PFSK-1 (cell line): Measurements from ENCODE around the gene CCDC77.

Experiments
- FOXP2 ChIP-seq: optimal IDR thresholded peaks from 2 replicates; pipeline ENCODE3; 2011; ENCODE audit warnings: borderline replicate concordance, control low read depth, inconsistent platforms; ENCODE audit not compliant: insufficient read depth; ENCODE audit errors: extremely low read length, extremely low read depth
- POLR2AphosphoS5 ChIP-seq: IDR thresholded peaks from 2 replicates; pipeline ENCODE4 v1.6.1; 2012; ENCODE audit warnings: low read depth, mild to moderate bottlenecking, control low read depth, low read length, moderate library complexity
- REST ChIP-seq, 2 experiments: IDR thresholded peaks; 2 replicates each; pipeline versions ENCODE4 v1.6.1 to v1.8.0; 2011 to 2012; ENCODE audit warnings: low read depth in 2 of 2, low read length in 2 of 2, control low read depth in 1 of 2, inconsistent platforms in 1 of 2, mild to moderate bottlenecking in 1 of 2, moderate library complexity in 1 of 2; ENCODE audit not compliant: insufficient read depth in 1 of 2
- SIN3A ChIP-seq: IDR thresholded peaks from 2 replicates; pipeline ENCODE4 v1.6.1; 2012; ENCODE audit warnings: mild to moderate bottlenecking, low read length, moderate library complexity, borderline replicate concordance; ENCODE audit not compliant: insufficient read depth
- TAF1 ChIP-seq: IDR thresholded peaks from 2 replicates; pipeline ENCODE4 v1.6.1; 2012; ENCODE audit warnings: low read length, control low read depth, borderline replicate concordance; ENCODE audit not compliant: insufficient read depth

CCDC77 gene

GRCh38 chr12:418432-418831 lies 17.0 kb downstream of the CCDC77 start:
- TF ChIP-seq SIN3A (no peak), TAF1 (no peak), FOXP2 (no peak), POLR2AphosphoS5 (no peak), REST (IDR thresholded peaks at IDR 0.05; ENCODE audit: insufficient read depth in 1 of 2, low read depth in 2 of 2, low read length in 2 of 2) (no peak)

- no peak for TF ChIP-seq TAF1
- no peak for TF ChIP-seq SIN3A
- TF ChIP-seq FOXP2, result no peak
- no peak for TF ChIP-seq REST (IDR thresholded peaks at IDR 0.05; ENCODE audit: insufficient read depth in 1 of 2, low read depth in 2 of 2, low read length in 2 of 2)
- no peak for TF ChIP-seq POLR2AphosphoS5
These were observed 21.1 kb downstream of the CCDC77 start for GRCh38 chr12:422526-422925.

- TF ChIP-seq POLR2AphosphoS5, result no peak
These were observed 40.9 kb downstream of the CCDC77 start for GRCh38 chr12:442235-442884.

GRCh38 chr12:447141-447540 lies 45.7 kb downstream of the CCDC77 start:
- TF ChIP-seq REST (IDR thresholded peaks at IDR 0.05; ENCODE audit: insufficient read depth in 1 of 2, low read depth in 2 of 2, low read length in 2 of 2) (no peak), SIN3A (no peak), FOXP2 (no peak)

GRCh38 chr12:449203-449602 lies 47.8 kb downstream of the CCDC77 start:
- TF ChIP-seq SIN3A (no peak), TAF1 (no peak), REST (IDR thresholded peaks at IDR 0.05; ENCODE audit: insufficient read depth in 1 of 2, low read depth in 2 of 2, low read length in 2 of 2) (no peak), POLR2AphosphoS5 (no peak), FOXP2 (no peak)

GRCh38 chr12:450438-450837 lies 49.0 kb downstream of the CCDC77 start:
- no peak for TF ChIP-seq FOXP2
- TF ChIP-seq TAF1, result no peak
- no peak for TF ChIP-seq REST (IDR thresholded peaks at IDR 0.05; ENCODE audit: insufficient read depth in 1 of 2, low read depth in 2 of 2, low read length in 2 of 2)
- TF ChIP-seq POLR2AphosphoS5, result no peak
- TF ChIP-seq SIN3A, result no peak
